ENCODE measurements around the gene PLCE1.

The PLCE1 gene

GRCh38 chr10:94042834-94043175, 49.1 kb downstream of the PLCE1 start:
- TF ChIP-seq, protein P1, sequence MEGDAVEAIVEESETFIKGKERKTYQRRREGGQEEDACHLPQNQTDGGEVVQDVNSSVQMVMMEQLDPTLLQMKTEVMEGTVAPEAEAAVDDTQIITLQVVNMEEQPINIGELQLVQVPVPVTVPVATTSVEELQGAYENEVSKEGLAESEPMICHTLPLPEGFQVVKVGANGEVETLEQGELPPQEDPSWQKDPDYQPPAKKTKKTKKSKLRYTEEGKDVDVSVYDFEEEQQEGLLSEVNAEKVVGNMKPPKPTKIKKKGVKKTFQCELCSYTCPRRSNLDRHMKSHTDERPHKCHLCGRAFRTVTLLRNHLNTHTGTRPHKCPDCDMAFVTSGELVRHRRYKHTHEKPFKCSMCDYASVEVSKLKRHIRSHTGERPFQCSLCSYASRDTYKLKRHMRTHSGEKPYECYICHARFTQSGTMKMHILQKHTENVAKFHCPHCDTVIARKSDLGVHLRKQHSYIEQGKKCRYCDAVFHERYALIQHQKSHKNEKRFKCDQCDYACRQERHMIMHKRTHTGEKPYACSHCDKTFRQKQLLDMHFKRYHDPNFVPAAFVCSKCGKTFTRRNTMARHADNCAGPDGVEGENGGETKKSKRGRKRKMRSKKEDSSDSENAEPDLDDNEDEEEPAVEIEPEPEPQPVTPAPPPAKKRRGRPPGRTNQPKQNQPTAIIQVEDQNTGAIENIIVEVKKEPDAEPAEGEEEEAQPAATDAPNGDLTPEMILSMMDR (IDR thresholded peaks at IDR 0.05; ENCODE audit: low read length) = no peak
- TF ChIP-seq EZH2 (optimal IDR thresholded peaks at IDR 0.05; ENCODE audit: low read depth, low read length) = no peak
- no peak for TF ChIP-seq EZH2phosphoT487 (IDR thresholded peaks at IDR 0.05; ENCODE audit: low read length)

More at GRCh38 chr10:94042834-94043175, 49.1 kb downstream of the PLCE1 start:
- Histone ChIP-seq H3K9me3 (replicated peaks; ENCODE audit: insufficient read depth, low read length) (no peaks in the 10 kb centered on the region), H3K9me2 (replicated peaks; ENCODE audit: insufficient read depth, low read length) (no peaks in the 10 kb centered on the region), H3K4me3 (ENCODE audit: low read length) (no peak overlapping the region), H3F3A (ENCODE audit: insufficient read depth, low read length) (no peaks in the 10 kb centered on the region), H3K79me2 (ENCODE audit: low read length) (no peaks in the 10 kb centered on the region), H2AFZ (ENCODE audit: low read length) (no peak overlapping the region), H3K27me3 (replicated peaks; ENCODE audit: insufficient read depth, low read length) (no peaks in the 10 kb centered on the region), H3K4me2 (ENCODE audit: low read depth, low read length) (no peak overlapping the region), H4K20me1 (ENCODE audit: insufficient read depth, low read length) (no peaks in the 10 kb centered on the region), H3K27ac (ENCODE audit: low read length) (no peak overlapping the region), H3K4me1 (ENCODE audit: low read length) (no peaks in the 10 kb centered on the region), H3K9ac (ENCODE audit: low read length) (no peak overlapping the region), H3K36me3 (replicated peaks; ENCODE audit: insufficient read depth, low read length) (no peaks in the 10 kb centered on the region)
- DNase-seq = no peak

All from MM.1S (cell line).